ENCODE data around the gene RBP3.

DNA sequence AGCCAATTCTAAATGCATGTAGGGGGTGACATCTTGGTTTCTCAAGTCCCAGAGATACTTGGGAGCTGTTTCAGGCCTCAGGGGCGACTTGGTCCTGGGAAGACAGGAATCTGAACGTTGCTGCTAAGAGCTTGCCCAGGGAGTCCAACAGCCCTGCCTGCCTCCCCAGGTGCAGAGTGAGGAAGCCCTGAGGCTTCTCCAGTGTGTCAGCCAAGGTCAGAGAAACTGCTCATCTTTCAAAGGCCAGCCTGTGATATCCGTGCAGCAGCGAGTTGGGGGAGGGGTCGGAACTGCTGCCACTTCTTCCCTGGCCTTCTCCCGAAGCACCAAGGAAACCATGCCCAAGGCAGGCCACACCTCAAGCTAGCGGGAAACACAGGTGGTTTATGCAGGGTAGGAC is 16.2 kb upstream of the RBP3 start:
- TF ChIP-seq, protein P1, sequence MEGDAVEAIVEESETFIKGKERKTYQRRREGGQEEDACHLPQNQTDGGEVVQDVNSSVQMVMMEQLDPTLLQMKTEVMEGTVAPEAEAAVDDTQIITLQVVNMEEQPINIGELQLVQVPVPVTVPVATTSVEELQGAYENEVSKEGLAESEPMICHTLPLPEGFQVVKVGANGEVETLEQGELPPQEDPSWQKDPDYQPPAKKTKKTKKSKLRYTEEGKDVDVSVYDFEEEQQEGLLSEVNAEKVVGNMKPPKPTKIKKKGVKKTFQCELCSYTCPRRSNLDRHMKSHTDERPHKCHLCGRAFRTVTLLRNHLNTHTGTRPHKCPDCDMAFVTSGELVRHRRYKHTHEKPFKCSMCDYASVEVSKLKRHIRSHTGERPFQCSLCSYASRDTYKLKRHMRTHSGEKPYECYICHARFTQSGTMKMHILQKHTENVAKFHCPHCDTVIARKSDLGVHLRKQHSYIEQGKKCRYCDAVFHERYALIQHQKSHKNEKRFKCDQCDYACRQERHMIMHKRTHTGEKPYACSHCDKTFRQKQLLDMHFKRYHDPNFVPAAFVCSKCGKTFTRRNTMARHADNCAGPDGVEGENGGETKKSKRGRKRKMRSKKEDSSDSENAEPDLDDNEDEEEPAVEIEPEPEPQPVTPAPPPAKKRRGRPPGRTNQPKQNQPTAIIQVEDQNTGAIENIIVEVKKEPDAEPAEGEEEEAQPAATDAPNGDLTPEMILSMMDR (IDR thresholded peaks at IDR 0.05) = no peak
- no peak for TF ChIP-seq ZFX (IDR thresholded peaks at IDR 0.05; ENCODE audit: borderline replicate concordance)
